Left lung (tissue), 10 donors: ENCODE measurements around the gene BGN. TPM values are rescaled to one million over a fixed set of nuclear protein-coding genes. Genes with fewer than 3 reads are reported as not detected.

Source experiments
- ATAC-seq: fragments of 200-7000 bp; cut with Tn5 transposase; one replicate; pipeline ENCODE4 v1.9.1; 2020; ENCODE audit warnings: moderate library complexity
- DNase-seq, 4 donors: peaks; one replicate each; pipeline ENCODE4 v3.0.0-alpha.2; 2013 to 2020
- H3K27ac ChIP-seq, 2 donors: fragments of 200-600 bp; sonication (generic) in 1 of 2; one replicate each; pipeline versions ENCODE4 v1.5.0 to v1.8.0; 2020 to 2021
- H3K27me3 ChIP-seq, 2 donors: fragments of 200-600 bp; sonication (generic) in 1 of 2; one replicate each; pipeline versions ENCODE4 v1.5.0 to v1.8.0; 2020 to 2021
- H3K36me3 ChIP-seq, 2 donors: fragments of 200-600 bp; sonication (generic) in 1 of 2; one replicate each; pipeline versions ENCODE4 v1.5.0 to v1.8.0; 2020 to 2021
- H3K4me1 ChIP-seq, 2 donors: fragments of 200-600 bp; one replicate each; pipeline ENCODE4 v1.8.0; 2021
- H3K4me3 ChIP-seq, 2 donors: fragments of 200-600 bp; sonication (generic) in 1 of 2; one replicate each; pipeline versions ENCODE4 v1.5.0 to v1.8.0; 2020 to 2021; ENCODE audit warnings: mild to moderate bottlenecking in 1 of 2
- H3K9me3 ChIP-seq, 2 donors: fragments of 200-600 bp; sonication (generic) in 1 of 2; one replicate each; pipeline versions ENCODE4 v1.5.0 to v1.8.0; 2020 to 2021
- intact Hi-C, 2 donors: fragments of 100-400 bp; cut with DNase I; formaldehyde crosslinking; loops; one replicate each; pipeline versions ENCODE4 v1.11.2 to v1.14.2; 2022
- polyA plus RNA-seq, 6 donors: library from polyadenylated mRNA; unstranded; fragments of 120-200 nt; gene quantifications; one replicate each; pipeline ENCODE4 v1.2.1, GENCODE V29; 2013; ENCODE audit not compliant: insufficient read length in 6 of 6
- total RNA-seq, 2 donors: library from RNA; stranded (reverse); fragmentation: NEBNext Ultra II Directional; extraction: Animal tissue kit (Norgen Biotek cat#: 25700); gene quantifications; one replicate each; pipeline ENCODE4 v1.2.1, GENCODE V29; 2021
- TF ChIP-seq, protein P1 (sequence below), 2 donors: fragments of 200-600 bp; sonication (generic) in 1 of 2; IDR thresholded peaks; one replicate each; pipeline versions ENCODE4 v1.5.0 to v1.8.0; 2021; ENCODE audit warnings: antibody characterized with exemption in 2 of 2
- donor health status: DM: no; HTN: yes; CAD: no.
- donor health status: DM: no; HTN: no; CAD: no.

BGN gene
- total and polyA plus RNA-seq, 8 donors: 175 to 492 (median 202) TPM

DNA sequence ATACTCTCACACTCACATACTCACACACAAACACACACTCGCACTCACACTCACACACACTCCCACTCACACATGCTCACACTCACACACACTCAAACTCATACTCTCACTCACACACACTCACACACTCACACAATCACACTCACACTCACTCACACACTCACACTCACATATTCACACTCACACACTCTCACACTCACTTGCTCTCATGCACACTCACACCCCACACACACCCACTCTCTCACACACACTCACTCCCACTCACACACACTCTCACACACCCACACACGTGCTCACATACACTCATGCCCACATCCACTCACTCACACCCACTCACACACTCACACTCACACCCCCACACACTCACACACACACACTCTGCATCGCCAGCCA lies 17.7 kb downstream of the BGN start:
- peaks cover 10 to 20% of the 10 kb centered on the region in 2 donors for H3K27me3 ChIP-seq
- H3K27ac ChIP-seq: no peak overlapping the region
- H3K4me3 ChIP-seq: no peak overlapping the region
- ATAC-seq (no peak), DNase-seq (no peak)
- TF ChIP-seq, protein P1, sequence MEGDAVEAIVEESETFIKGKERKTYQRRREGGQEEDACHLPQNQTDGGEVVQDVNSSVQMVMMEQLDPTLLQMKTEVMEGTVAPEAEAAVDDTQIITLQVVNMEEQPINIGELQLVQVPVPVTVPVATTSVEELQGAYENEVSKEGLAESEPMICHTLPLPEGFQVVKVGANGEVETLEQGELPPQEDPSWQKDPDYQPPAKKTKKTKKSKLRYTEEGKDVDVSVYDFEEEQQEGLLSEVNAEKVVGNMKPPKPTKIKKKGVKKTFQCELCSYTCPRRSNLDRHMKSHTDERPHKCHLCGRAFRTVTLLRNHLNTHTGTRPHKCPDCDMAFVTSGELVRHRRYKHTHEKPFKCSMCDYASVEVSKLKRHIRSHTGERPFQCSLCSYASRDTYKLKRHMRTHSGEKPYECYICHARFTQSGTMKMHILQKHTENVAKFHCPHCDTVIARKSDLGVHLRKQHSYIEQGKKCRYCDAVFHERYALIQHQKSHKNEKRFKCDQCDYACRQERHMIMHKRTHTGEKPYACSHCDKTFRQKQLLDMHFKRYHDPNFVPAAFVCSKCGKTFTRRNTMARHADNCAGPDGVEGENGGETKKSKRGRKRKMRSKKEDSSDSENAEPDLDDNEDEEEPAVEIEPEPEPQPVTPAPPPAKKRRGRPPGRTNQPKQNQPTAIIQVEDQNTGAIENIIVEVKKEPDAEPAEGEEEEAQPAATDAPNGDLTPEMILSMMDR (IDR thresholded peaks at IDR 0.05): no peak
- intact Hi-C loops: no loop called here
- H3K36me3 ChIP-seq: no peaks in the 10 kb centered on the region
- no peaks in the 10 kb centered on the region for H3K9me3 ChIP-seq
- peaks cover 0 to 3% of the 10 kb centered on the region in 2 donors for H3K4me1 ChIP-seq

- intact Hi-C loops: no loop called here
- ATAC-seq (no peak), DNase-seq (no peak)
- TF ChIP-seq, protein P1 (IDR thresholded peaks at IDR 0.05): no peak
- Histone ChIP-seq H3K4me3 (no peak overlapping the region), H3K4me1 (no peaks in the 10 kb centered on the region), H3K9me3 (no peaks in the 10 kb centered on the region), H3K27ac (no peak overlapping the region), H3K27me3 (peaks cover 15 to 27% of the 10 kb centered on the region in 2 donors), H3K36me3 (no peaks in the 10 kb centered on the region)
Observed at GRCh38 chrX:153513265-153513664, 18.5 kb downstream of the BGN start.

DNA sequence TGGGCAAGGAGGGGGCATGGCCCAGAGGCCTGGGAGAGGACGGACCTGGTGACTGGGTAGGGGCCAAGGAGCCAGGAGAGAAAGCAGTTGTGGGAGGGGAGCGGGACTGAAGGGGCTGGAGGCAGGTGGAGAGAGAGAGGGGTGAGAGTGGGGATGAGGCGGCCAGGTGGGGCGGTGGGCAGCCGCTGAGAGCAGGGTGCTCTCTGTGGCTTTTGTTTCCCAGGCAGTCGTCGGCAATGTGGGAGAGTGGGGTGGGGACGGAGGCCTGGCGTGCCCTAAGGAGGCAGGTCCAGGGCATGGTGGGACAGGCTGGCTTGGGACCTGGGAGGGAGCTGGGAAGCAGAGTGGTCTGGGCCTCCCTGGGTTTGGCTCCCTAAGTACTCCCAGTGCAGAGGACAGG lies 19.5 kb downstream of the BGN start:
- H3K9me3 ChIP-seq: no peaks in the 10 kb centered on the region
- H3K36me3 ChIP-seq: no peaks in the 10 kb centered on the region
- TF ChIP-seq, protein P1 (IDR thresholded peaks at IDR 0.05): no peak
- peaks cover 24 to 37% of the 10 kb centered on the region in 2 donors for H3K27me3 ChIP-seq
- intact Hi-C loops: no loop called here
- ATAC-seq (no peak), DNase-seq (no peak)
- H3K27ac ChIP-seq: no peak overlapping the region
- H3K4me1 ChIP-seq: no peaks in the 10 kb centered on the region
- no peak overlapping the region for H3K4me3 ChIP-seq

DNA sequence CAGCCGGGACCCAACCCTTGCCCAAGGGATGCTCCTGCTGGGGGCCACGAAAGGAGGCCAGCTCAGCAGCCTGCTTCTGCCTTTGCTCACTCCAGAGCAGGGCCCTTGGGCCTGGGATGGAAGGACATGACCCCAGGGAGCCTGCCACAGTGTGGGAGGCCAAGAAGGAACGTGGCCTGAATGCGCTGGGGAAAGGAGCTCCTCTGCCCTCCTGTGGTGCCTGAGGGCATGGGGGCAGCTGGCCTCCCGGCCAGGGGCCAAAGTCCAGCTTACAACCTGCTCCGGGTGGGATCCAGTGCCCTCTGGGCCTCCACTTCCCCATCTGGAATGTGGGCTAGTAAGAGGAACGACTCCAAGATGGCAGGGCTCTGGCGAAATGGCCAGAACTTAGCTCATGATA lies 20.7 kb downstream of the BGN start:
- DNase-seq: no peak

GRCh38 chrX:153516073-153516472 lies 21.3 kb downstream of the BGN start:
- H3K36me3 ChIP-seq: no peaks in the 10 kb centered on the region
- DNase-seq (no peak), ATAC-seq (no peak)
- H3K9me3 ChIP-seq: no peaks in the 10 kb centered on the region
- intact Hi-C loops: no loop called here
- no peak overlapping the region for H3K27ac ChIP-seq
- no peaks in the 10 kb centered on the region for H3K4me1 ChIP-seq
- no peak overlapping the region for H3K4me3 ChIP-seq
- TF ChIP-seq, protein P1 (IDR thresholded peaks at IDR 0.05): no peak
- H3K27me3 ChIP-seq: peaks cover 34 to 55% of the 10 kb centered on the region in 2 donors

More for the DNA sequence above, 20.7 kb downstream of the BGN start:
- H3K4me3 ChIP-seq: no peak overlapping the region
- peaks cover 34 to 49% of the 10 kb centered on the region in 2 donors for H3K27me3 ChIP-seq
- H3K4me1 ChIP-seq: no peaks in the 10 kb centered on the region
- TF ChIP-seq, protein P1 (IDR thresholded peaks at IDR 0.05): no peak
- no peak overlapping the region for H3K27ac ChIP-seq
- intact Hi-C loops: no loop called here
- no peaks in the 10 kb centered on the region for H3K9me3 ChIP-seq
- no peaks in the 10 kb centered on the region for H3K36me3 ChIP-seq
- no peak for ATAC-seq
